GM18502 (cell line): Measurements from ENCODE around the gene RNF217.
"Not testable (repeated sequence)": the region's sequence is repeated elsewhere in the genome, so short reads cannot be mapped to it uniquely, and the experiment has no call there.

Source experiments
- ATAC-seq: cut with Tn5 transposase; IDR thresholded peaks from one replicate; pipeline ENCODE4 v1.9.1; 2021; ENCODE audit warnings: mild to moderate bottlenecking; ENCODE audit not compliant: unreplicated experiment, poor library complexity

RNF217 gene

GRCh38 chr6:125116170-125116569, 153.9 kb downstream of the RNF217 start:
- ATAC-seq: no peak

DNA sequence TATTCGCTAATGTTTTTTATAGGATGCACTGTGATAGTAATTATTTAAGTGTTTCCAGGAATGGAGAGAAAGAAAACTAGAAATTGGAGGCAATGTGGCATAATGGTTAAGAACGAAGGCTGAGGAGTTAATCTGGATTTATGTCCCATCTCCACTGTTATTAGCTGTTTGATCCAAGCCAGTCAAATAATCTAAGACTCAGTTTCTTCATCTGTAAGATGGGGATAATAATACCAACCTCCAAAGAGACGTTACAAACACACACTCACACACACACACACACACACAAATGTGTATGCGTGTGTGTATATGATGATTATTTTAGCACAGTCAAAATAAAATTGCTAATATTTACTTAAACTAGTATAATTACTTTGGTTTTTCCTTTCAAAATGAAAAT, 154.5 kb downstream of the RNF217 start:
- no peak for ATAC-seq

- ATAC-seq: no peak
These were observed 155.6 kb downstream of the RNF217 start for GRCh38 chr6:125117818-125118217.

DNA sequence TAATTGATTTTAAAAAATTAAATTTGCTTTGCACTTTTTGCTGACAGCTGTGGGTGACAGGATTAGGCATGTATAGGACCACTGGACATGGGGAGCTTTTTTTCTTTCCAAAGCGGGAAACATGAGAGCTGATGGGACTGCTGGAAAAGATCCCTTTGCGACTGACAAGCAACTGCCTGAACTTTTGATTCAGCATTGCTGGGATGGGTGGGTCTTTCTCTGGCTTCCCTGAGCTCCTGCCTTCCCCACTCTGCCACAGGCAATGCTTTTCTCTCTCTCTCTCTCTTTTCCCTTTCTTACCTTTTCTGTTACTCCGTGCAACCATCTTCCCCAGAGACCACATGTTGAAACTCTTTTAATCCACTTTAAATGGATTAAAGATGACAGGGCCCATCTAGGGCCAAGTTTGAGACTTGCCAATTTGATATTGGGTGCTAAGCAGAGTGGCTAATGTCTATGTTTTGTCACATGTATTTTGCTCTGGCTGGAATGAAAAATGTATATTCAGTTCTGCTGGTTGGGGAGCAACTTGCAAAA, 157.9 kb downstream of the RNF217 start:
- ATAC-seq: no peak

DNA sequence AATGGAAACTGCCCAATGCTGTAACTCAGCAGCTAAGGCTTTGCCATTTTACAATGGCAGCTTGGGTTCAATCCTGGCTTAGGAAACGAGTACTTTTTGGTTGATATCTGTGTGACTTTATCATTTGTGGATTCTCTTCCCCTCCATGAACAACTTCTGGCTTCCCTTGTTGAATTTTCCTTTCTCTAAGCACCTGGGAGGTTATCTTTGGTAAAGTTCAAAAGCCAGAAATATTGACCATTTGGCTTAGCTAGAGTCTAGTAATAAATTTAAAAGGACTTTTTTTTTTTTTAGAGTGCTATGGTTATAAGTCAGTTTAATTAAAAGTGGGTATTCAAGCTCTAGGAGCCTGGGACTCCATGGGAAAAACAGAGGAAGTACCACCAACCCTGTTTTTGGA, 159.7 kb downstream of the RNF217 start:
- no peak for ATAC-seq

GRCh38 chr6:125123051-125123450, 160.8 kb downstream of the RNF217 start:
- ATAC-seq: no peak

DNA sequence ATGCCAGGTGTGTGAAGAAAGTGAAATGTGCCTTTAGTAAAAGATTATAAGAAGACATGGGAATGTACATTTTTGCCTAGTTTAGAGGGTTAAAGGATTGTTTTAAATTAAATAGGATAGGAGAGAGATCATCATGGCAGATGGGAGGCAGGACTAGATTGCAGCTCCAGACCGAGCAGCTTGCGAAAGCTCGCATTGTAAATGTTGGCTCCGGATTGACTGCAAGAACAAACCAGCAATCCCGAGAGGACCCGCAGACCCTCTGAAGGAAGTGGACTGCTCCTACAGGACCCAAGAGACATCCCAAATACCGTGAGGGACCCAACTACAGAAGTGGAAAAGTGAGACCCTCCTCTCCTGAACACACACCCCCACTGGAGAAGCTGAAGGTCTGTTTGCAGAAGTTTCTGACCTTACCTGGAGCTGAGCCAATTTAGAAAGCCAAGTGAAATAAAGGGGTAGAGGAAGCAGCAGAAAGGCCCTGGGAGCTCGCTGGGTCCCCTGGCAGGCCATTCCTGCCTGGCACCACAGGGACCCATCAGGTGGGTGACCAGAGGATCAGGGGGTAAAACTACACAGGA, 161.3 kb downstream of the RNF217 start:
- no peak for ATAC-seq

GRCh38 chr6:125124049-125124669, 161.9 kb downstream of the RNF217 start:
- ATAC-seq: no peak

DNA sequence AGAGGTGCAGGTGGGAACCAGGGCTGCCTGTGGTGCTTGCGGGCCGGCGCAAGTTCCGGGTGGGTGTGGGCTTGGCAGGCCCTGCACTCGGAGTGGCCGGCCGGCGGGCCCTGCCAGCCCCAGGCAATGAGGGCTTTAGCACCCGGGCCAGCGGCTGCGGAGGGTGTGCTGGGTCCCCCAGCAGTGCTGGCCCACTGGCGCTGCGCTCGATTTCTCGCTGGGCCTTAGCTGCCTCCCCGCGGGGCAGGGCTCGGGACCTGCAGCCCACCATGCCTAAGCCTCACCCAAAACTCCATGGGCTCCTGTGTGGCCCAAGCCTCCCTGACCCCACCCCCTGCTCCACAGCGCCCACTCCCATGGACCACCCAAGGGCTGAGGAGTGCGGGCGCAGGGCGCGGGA, 163.6 kb downstream of the RNF217 start:
- not testable (repeated sequence) for ATAC-seq

- ATAC-seq: no peak
These were observed 167.1 kb downstream of the RNF217 start for GRCh38 chr6:125129354-125129753.

GRCh38 chr6:125132058-125132457, 169.8 kb downstream of the RNF217 start:
- no peak for ATAC-seq

DNA sequence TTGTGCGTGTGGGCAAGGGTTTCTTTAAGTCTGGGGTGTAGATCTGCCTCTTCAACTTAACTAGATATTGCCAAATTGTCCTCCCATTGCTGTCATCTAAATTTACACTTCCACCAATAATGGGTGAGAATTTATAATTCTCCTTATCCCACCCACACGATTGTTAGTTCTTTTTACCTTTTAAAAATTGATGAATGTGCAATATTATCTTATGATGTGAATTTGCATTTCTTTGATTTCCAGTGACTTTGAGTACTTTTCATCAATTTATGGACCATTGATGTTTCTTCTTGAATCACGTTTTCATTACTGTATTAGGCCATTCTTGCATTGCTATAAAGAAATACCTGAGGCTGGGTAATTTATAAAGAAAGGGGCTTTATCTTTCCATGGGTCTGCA, 174.1 kb downstream of the RNF217 start:
- ATAC-seq: no peak

GRCh38 chr6:125138083-125138482, 175.8 kb downstream of the RNF217 start:
- no peak for ATAC-seq

GRCh38 chr6:125140808-125141207, 178.6 kb downstream of the RNF217 start:
- ATAC-seq: no peak
